Activated T-cell treated with anti-CD3 and anti-CD28 coated beads, Interleukin-2, amount 50 U/mL, for 72 hours (primary cell): ENCODE results near the gene RPS6KC1. TPM values are rescaled to one million over a fixed set of nuclear protein-coding genes. Genes with fewer than 3 reads are reported as not detected.
"Not testable (repeated sequence)": the region's sequence is repeated elsewhere in the genome, so short reads cannot be mapped to it uniquely, and the experiment has no call there.

Source experiments
- ATAC-seq, 2 donors: fragments of 150-1000 bp; cut with Tn5 transposase; replicated peaks in 1 of 2; 2 replicates each; pipeline ENCODE4 v1.10.0; 2021; ENCODE audit warnings: moderate library complexity in 2 of 2, mild to moderate bottlenecking in 1 of 2
- DNase-seq, 2 donors: peaks; one replicate each; pipeline ENCODE4 v3.0.0; 2021 to 2022; ENCODE audit warnings: mixed read lengths in 1 of 2
- H3K27ac Mint-ChIP-seq: one replicate; pipeline ENCODE4 v1.8.0; 2022; ENCODE audit warnings: mild to moderate bottlenecking, moderate library complexity, mixed read lengths
- H3K27me3 Mint-ChIP-seq: one replicate; pipeline ENCODE4 v1.8.0; 2022; ENCODE audit warnings: low read depth, mixed read lengths
- H3K36me3 Mint-ChIP-seq, 2 donors: one replicate each; pipeline ENCODE4 v1.8.0; 2022; ENCODE audit warnings: mixed read lengths in 2 of 2, mild to moderate bottlenecking in 1 of 2; ENCODE audit not compliant: insufficient read depth in 2 of 2
- H3K4me1 Mint-ChIP-seq: one replicate; pipeline ENCODE4 v1.8.0; 2022; ENCODE audit warnings: low read depth, mixed read lengths
- H3K4me3 Mint-ChIP-seq, 2 donors: one replicate each; pipeline ENCODE4 v1.8.0; 2022; ENCODE audit warnings: mild to moderate bottlenecking in 2 of 2, mixed read lengths in 2 of 2, moderate library complexity in 2 of 2
- H3K9me3 Mint-ChIP-seq, 2 donors: one replicate each; pipeline ENCODE4 v1.8.0; 2022; ENCODE audit warnings: mixed read lengths in 2 of 2
- total RNA-seq, 2 donors: library from RNA; stranded (reverse); gene quantifications; one replicate each; pipeline ENCODE4 v1.2.3, GENCODE V29; 2022

RPS6KC1 gene
- total RNA-seq, 2 donors from 2014 or later: 11.3 to 12.4 TPM

GRCh38 chr1:213160442-213160841 is 109.4 kb downstream of the RPS6KC1 start:
- H3K36me3 Mint-ChIP-seq, H3K9me3 Mint-ChIP-seq: not testable (repeated sequence)

GRCh38 chr1:213162338-213162737 is 111.3 kb downstream of the RPS6KC1 start:
- Mint-ChIP-seq H3K27me3 (no peaks in the 10 kb centered on the region), H3K27ac (no peak overlapping the region), H3K9me3 (no peaks in the 10 kb centered on the region), H3K4me3 (no peak overlapping the region), H3K4me1 (no peaks in the 10 kb centered on the region), H3K36me3 (no peaks in the 10 kb centered on the region)
- ATAC-seq: no peak
- DNase-seq: no peak

More at GRCh38 chr1:213160442-213160841, 109.4 kb downstream of the RPS6KC1 start:
- ATAC-seq, DNase-seq, H3K4me1 Mint-ChIP-seq, H3K4me3 Mint-ChIP-seq, H3K27me3 Mint-ChIP-seq, H3K27ac Mint-ChIP-seq: not testable (repeated sequence)

GRCh38 chr1:213162862-213163261 is 111.8 kb downstream of the RPS6KC1 start:
- Mint-ChIP-seq H3K36me3 (no peaks in the 10 kb centered on the region), H3K27ac (no peak overlapping the region), H3K4me1 (no peaks in the 10 kb centered on the region), H3K27me3 (no peaks in the 10 kb centered on the region), H3K4me3 (no peak overlapping the region), H3K9me3 (no peaks in the 10 kb centered on the region)
- DNase-seq (no peak), ATAC-seq (no peak)

GRCh38 chr1:213163278-213163711 is 112.3 kb downstream of the RPS6KC1 start:
- ATAC-seq: no peak
- Mint-ChIP-seq H3K27me3 (no peaks in the 10 kb centered on the region), H3K36me3 (no peaks in the 10 kb centered on the region), H3K4me3 (no peak overlapping the region), H3K27ac (no peak overlapping the region), H3K4me1 (no peaks in the 10 kb centered on the region), H3K9me3 (no peaks in the 10 kb centered on the region)
- no peak for DNase-seq

- no peak for ATAC-seq
- H3K4me3 Mint-ChIP-seq: no peak overlapping the region
- H3K27ac Mint-ChIP-seq: no peak overlapping the region
Observed at GRCh38 chr1:213164561-213164960, 113.5 kb downstream of the RPS6KC1 start.

GRCh38 chr1:213166852-213167251 is 115.8 kb downstream of the RPS6KC1 start:
- Mint-ChIP-seq H3K27me3 (no peaks in the 10 kb centered on the region), H3K9me3 (no peaks in the 10 kb centered on the region), H3K36me3 (no peaks in the 10 kb centered on the region), H3K27ac (no peak overlapping the region), H3K4me3 (no peak overlapping the region), H3K4me1 (no peaks in the 10 kb centered on the region)
- no peak for DNase-seq
- ATAC-seq: no peak

More at GRCh38 chr1:213164561-213164960, 113.5 kb downstream of the RPS6KC1 start:
- Mint-ChIP-seq H3K36me3 (no peaks in the 10 kb centered on the region), H3K9me3 (no peaks in the 10 kb centered on the region), H3K27me3 (no peaks in the 10 kb centered on the region), H3K4me1 (no peaks in the 10 kb centered on the region)
- DNase-seq: no peak

GRCh38 chr1:213171711-213172110 is 120.7 kb downstream of the RPS6KC1 start:
- H3K4me3 Mint-ChIP-seq: no peak overlapping the region
- no peak overlapping the region for H3K27ac Mint-ChIP-seq
- H3K36me3 Mint-ChIP-seq: no peaks in the 10 kb centered on the region
- H3K27me3 Mint-ChIP-seq: no peaks in the 10 kb centered on the region
- DNase-seq: no peak
- no peaks in the 10 kb centered on the region for H3K9me3 Mint-ChIP-seq
- no peak for ATAC-seq
- no peaks in the 10 kb centered on the region for H3K4me1 Mint-ChIP-seq

GRCh38 chr1:213176341-213176740 is 125.3 kb downstream of the RPS6KC1 start:
- H3K4me1 Mint-ChIP-seq: no peaks in the 10 kb centered on the region
- H3K27ac Mint-ChIP-seq: no peak overlapping the region
- ATAC-seq (no peak), DNase-seq (no peak)
- H3K4me3 Mint-ChIP-seq: no peak overlapping the region
- no peaks in the 10 kb centered on the region for H3K9me3 Mint-ChIP-seq
- no peaks in the 10 kb centered on the region for H3K27me3 Mint-ChIP-seq
- H3K36me3 Mint-ChIP-seq: peaks cover 0 to 2% of the 10 kb centered on the region in 2 donors

- Mint-ChIP-seq H3K4me1 (no peaks in the 10 kb centered on the region), H3K36me3 (peaks cover 0 to 5% of the 10 kb centered on the region in 2 donors)
Observed at GRCh38 chr1:213179784-213180183, 128.7 kb downstream of the RPS6KC1 start.

GRCh38 chr1:213180833-213181232 is 129.8 kb downstream of the RPS6KC1 start:
- H3K27me3 Mint-ChIP-seq: no peaks in the 10 kb centered on the region
- H3K4me3 Mint-ChIP-seq: no peak overlapping the region
- DNase-seq (no peak), ATAC-seq (no peak)
- H3K27ac Mint-ChIP-seq: no peak overlapping the region
- H3K9me3 Mint-ChIP-seq: peaks cover 5 to 6% of the 10 kb centered on the region in 2 donors
- H3K36me3 Mint-ChIP-seq: peaks cover 1 to 11% of the 10 kb centered on the region in 2 donors
- H3K4me1 Mint-ChIP-seq: no peaks in the 10 kb centered on the region

More at GRCh38 chr1:213179784-213180183, 128.7 kb downstream of the RPS6KC1 start:
- Mint-ChIP-seq H3K4me3 (no peak overlapping the region), H3K27me3 (no peaks in the 10 kb centered on the region), H3K27ac (no peak overlapping the region), H3K9me3 (peaks cover 3 to 4% of the 10 kb centered on the region in 2 donors)
- no peak for ATAC-seq
- DNase-seq: no peak

- Mint-ChIP-seq H3K4me3 (no peak overlapping the region), H3K36me3 (peaks cover 9 to 23% of the 10 kb centered on the region in 2 donors), H3K4me1 (no peaks in the 10 kb centered on the region), H3K9me3 (peaks cover 8 to 11% of the 10 kb centered on the region in 2 donors), H3K27me3 (no peaks in the 10 kb centered on the region), H3K27ac (no peak overlapping the region)
- ATAC-seq (no peak), DNase-seq (no peak)
Observed at GRCh38 chr1:213183036-213183672, 132.1 kb downstream of the RPS6KC1 start.

- ATAC-seq (no peak), DNase-seq (no peak)
- no peak overlapping the region for H3K27ac Mint-ChIP-seq
- peaks cover 11 to 24% of the 10 kb centered on the region in 2 donors for H3K36me3 Mint-ChIP-seq
- no peaks in the 10 kb centered on the region for H3K4me1 Mint-ChIP-seq
- no peak overlapping the region for H3K4me3 Mint-ChIP-seq
- no peaks in the 10 kb centered on the region for H3K27me3 Mint-ChIP-seq
- H3K9me3 Mint-ChIP-seq: peaks cover 10 to 11% of the 10 kb centered on the region in 2 donors
Observed at GRCh38 chr1:213186168-213186567, 135.1 kb downstream of the RPS6KC1 start.

- peaks cover 12 to 18% of the 10 kb centered on the region in 2 donors for H3K9me3 Mint-ChIP-seq
- ATAC-seq: no peak
- H3K36me3 Mint-ChIP-seq: peaks cover 17 to 27% of the 10 kb centered on the region in 2 donors
- no peak overlapping the region for H3K27ac Mint-ChIP-seq
- H3K27me3 Mint-ChIP-seq: no peaks in the 10 kb centered on the region
- no peak overlapping the region for H3K4me3 Mint-ChIP-seq
- DNase-seq: no peak
- H3K4me1 Mint-ChIP-seq: no peaks in the 10 kb centered on the region
Observed at GRCh38 chr1:213192026-213192425, 141.0 kb downstream of the RPS6KC1 start.

GRCh38 chr1:213194383-213194782 is 143.3 kb downstream of the RPS6KC1 start:
- no peak for DNase-seq
- Mint-ChIP-seq H3K9me3 (peaks cover 15 to 26% of the 10 kb centered on the region in 2 donors), H3K27ac (no peak overlapping the region), H3K4me1 (no peaks in the 10 kb centered on the region), H3K27me3 (no peaks in the 10 kb centered on the region), H3K36me3 (peaks cover 22 to 45% of the 10 kb centered on the region in 2 donors), H3K4me3 (no peak overlapping the region)
- ATAC-seq: no peak
